A673 (cell line): Measurements from ENCODE around the gene CEP19.

ENCODE experiments used
- EZH2 ChIP-seq: fragments of 200-600 bp; sonication (generic); IDR thresholded peaks from 2 replicates; pipeline ENCODE4 v1.6.1; 2017; ENCODE audit warnings: borderline replicate concordance, low read depth, mild to moderate bottlenecking, mixed read lengths, antibody characterized with exemption, low read length; ENCODE audit not compliant: poor library complexity, severe bottlenecking
- TF ChIP-seq, protein P1 (sequence below): fragments of 300-800, 200-600 bp; sonication (generic); conservative IDR thresholded peaks from 2 replicates; pipeline ENCODE4 v1.5.1; 2017; ENCODE audit warnings: low read depth, mild to moderate bottlenecking, antibody characterized with exemption, low read length, moderate library complexity, mixed read lengths

DNA sequence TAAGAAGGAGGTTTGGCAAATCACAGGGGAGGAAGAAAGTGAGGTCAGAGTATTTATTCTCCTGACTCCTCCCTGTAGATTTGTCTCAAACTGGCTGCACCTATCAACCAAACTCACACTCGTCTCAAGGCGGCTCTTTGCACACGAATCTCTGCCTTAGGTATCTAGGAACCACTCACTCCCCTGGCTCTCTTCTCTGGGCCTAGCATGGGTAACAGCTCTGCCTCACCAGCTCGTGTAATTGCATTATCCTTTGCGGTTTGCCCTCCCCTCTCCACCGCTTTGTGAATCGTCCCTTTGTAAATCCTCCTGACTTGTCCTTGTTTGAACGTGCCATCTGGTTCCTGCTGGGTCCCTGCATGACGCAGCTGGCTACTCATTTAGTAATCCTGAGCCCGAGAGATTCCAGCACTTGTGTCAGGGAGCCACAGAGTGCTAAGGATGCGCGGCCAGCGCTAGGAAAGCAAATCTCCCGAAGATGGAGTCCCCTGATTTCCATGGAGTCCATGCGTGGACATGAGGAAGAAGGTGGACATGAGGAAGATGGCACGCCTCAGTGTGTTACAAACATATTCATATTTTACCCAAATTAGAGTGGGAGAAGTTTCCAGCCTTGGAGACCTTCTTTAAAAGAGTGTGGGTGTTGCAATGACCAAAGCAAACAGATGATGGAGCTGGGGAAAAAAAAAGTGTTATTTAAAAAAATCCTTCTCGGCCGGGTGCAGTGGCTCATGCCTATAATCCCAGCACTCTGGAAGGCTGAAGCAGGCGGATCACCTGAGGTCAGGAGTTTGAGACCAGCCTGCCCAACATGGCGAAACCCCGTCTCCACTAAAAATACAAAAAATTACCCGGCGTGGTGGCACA is 45.8 kb downstream of the CEP19 start:
- TF ChIP-seq, protein P1, sequence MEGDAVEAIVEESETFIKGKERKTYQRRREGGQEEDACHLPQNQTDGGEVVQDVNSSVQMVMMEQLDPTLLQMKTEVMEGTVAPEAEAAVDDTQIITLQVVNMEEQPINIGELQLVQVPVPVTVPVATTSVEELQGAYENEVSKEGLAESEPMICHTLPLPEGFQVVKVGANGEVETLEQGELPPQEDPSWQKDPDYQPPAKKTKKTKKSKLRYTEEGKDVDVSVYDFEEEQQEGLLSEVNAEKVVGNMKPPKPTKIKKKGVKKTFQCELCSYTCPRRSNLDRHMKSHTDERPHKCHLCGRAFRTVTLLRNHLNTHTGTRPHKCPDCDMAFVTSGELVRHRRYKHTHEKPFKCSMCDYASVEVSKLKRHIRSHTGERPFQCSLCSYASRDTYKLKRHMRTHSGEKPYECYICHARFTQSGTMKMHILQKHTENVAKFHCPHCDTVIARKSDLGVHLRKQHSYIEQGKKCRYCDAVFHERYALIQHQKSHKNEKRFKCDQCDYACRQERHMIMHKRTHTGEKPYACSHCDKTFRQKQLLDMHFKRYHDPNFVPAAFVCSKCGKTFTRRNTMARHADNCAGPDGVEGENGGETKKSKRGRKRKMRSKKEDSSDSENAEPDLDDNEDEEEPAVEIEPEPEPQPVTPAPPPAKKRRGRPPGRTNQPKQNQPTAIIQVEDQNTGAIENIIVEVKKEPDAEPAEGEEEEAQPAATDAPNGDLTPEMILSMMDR, result no peak
- TF ChIP-seq EZH2, result no peak
